HepG2 (cell line): ENCODE data around the gene SIK2. TPM values are rescaled to one million over a fixed set of nuclear protein-coding genes. Genes with fewer than 3 reads are reported as not detected.

Experiments used
- E2F1 ChIP-seq: sonication (generic); formaldehyde crosslinking; IDR thresholded peaks from 2 replicates; pipeline ENCODE4 v1.5.0; 2020; ENCODE audit warnings: missing genetic modification reagents
- IKZF5 ChIP-seq: IDR thresholded peaks from 2 replicates; pipeline ENCODE4 v1.6.1; 2018; ENCODE audit warnings: missing genetic modification reagents, mild to moderate bottlenecking, missing compliant biosample characterization
- KDM4B ChIP-seq: sonication (generic); formaldehyde crosslinking; IDR thresholded peaks from 2 replicates; pipeline ENCODE4 v1.4.0; 2020; ENCODE audit warnings: missing genetic modification reagents
- NR1H2 ChIP-seq: sonication (generic); formaldehyde crosslinking; IDR thresholded peaks from 2 replicates; pipeline ENCODE4 v1.8.1; 2022; ENCODE audit warnings: low read depth, missing genetic modification reagents, borderline replicate concordance
- PRDM4 ChIP-seq: sonication (generic); formaldehyde crosslinking; IDR thresholded peaks from 2 replicates; pipeline ENCODE4 v1.9.0; 2021; ENCODE audit warnings: missing genetic modification reagents, borderline replicate concordance
- RFX3 ChIP-seq: IDR thresholded peaks from 2 replicates; pipeline ENCODE4 v1.6.1; 2016; ENCODE audit warnings: missing biosample characterization, missing genetic modification reagents
- RFXAP ChIP-seq: sonication (generic); formaldehyde crosslinking; IDR thresholded peaks from 2 replicates; pipeline ENCODE4 v1.4.0; 2020; ENCODE audit warnings: missing genetic modification reagents, borderline replicate concordance
- SAP130 ChIP-seq: IDR thresholded peaks from 2 replicates; pipeline ENCODE4 v1.6.1; 2016; ENCODE audit warnings: low read depth
- SIX4 ChIP-seq: sonication (generic); formaldehyde crosslinking; IDR thresholded peaks from 2 replicates; pipeline ENCODE4 v1.4.0; 2020; ENCODE audit warnings: missing genetic modification reagents
- SKI ChIP-seq: fragments of 450-650 bp; IDR thresholded peaks from one replicate; pipeline ENCODE4 v1.6.1; 2018; ENCODE audit warnings: mild to moderate bottlenecking; ENCODE audit not compliant: partially characterized antibody
- TEAD3 ChIP-seq: optimal IDR thresholded peaks from 2 replicates; pipeline ENCODE3; 2016; ENCODE audit warnings: borderline replicate concordance
- ZFP36L1 ChIP-seq: sonication (generic); formaldehyde crosslinking; IDR thresholded peaks from 2 replicates; pipeline ENCODE4 v1.8.0; 2022; ENCODE audit warnings: mild to moderate bottlenecking, missing genetic modification reagents, moderate library complexity
- ZNF33A ChIP-seq: sonication (generic); formaldehyde crosslinking; IDR thresholded peaks from 2 replicates; pipeline ENCODE4 v1.5.1; 2020; ENCODE audit warnings: missing genetic modification reagents, mild to moderate bottlenecking, moderate library complexity, borderline replicate concordance
- ZNF468 ChIP-seq: sonication (generic); formaldehyde crosslinking; IDR thresholded peaks from 2 replicates; pipeline ENCODE4 v1.8.0; 2022; ENCODE audit warnings: mild to moderate bottlenecking, moderate library complexity, missing genetic modification reagents
- ZNF484 ChIP-seq: sonication (generic); formaldehyde crosslinking; IDR thresholded peaks from 2 replicates; pipeline ENCODE4 v1.5.1; 2020; ENCODE audit warnings: mild to moderate bottlenecking, low read depth, missing genetic modification reagents, borderline replicate concordance
- ZNF646 ChIP-seq: sonication (generic); formaldehyde crosslinking; IDR thresholded peaks from 2 replicates; pipeline ENCODE4 v1.9.0; 2021; ENCODE audit warnings: mild to moderate bottlenecking, missing genetic modification reagents
- ZNF660 ChIP-seq: sonication (generic); formaldehyde crosslinking; IDR thresholded peaks from 2 replicates; pipeline ENCODE4 v1.5.1; 2020; ENCODE audit warnings: mild to moderate bottlenecking, low read depth, missing genetic modification reagents, borderline replicate concordance
- ZNF782 ChIP-seq: sonication (generic); formaldehyde crosslinking; IDR thresholded peaks from 2 replicates; pipeline ENCODE4 v1.4.0; 2020; ENCODE audit warnings: missing genetic modification reagents, mild to moderate bottlenecking, borderline replicate concordance
- polyA plus RNA-seq, 8 experiments: library from polyadenylated mRNA; depleted of rRNA in 3 of 8; stranded (reverse) in 7 of 8; unstranded in 1 of 8; fragments of >200 nt; fragmentation: Illumina TruSeq in 4 of 8; extraction: Trizol in 4 of 8; gene quantifications; 2 replicates each; pipeline versions ENCODE4 v1.2.1 to v1.2.3, GENCODE V29; 2011 to 2016; ENCODE audit warnings: low read depth in 4 of 8, missing spikeins in 1 of 8, mixed read lengths in 1 of 8; ENCODE audit not compliant: insufficient read depth in 1 of 8
- total RNA-seq, 5 experiments: library from RNA; depleted of rRNA; stranded (reverse); fragments of >200 nt; fragmentation: Illumina TruSeq; extraction: Trizol; gene quantifications; 2 replicates each; pipeline ENCODE4 v1.2.3, GENCODE V29; 2016; ENCODE audit warnings: low read depth in 1 of 5

SIK2 gene
- total and polyA plus RNA-seq, 2 of the 13 experiments (the other 11 are each of a cell fraction or from before 2014, with no cell fraction given), result 8.1 to 15.4 TPM

- no peak for TF ChIP-seq PRDM4 (CRISPR knock-in tag)
- TF ChIP-seq SAP130, result peak; percentile 22; the same call in 1 of the 2 replicates
- TF ChIP-seq RFXAP (CRISPR knock-in tag), result no peak
- no peak for TF ChIP-seq ZNF484
- TF ChIP-seq TEAD3 (CRISPR knock-in tag), result no peak
- TF ChIP-seq ZNF646 (CRISPR knock-in tag), result no peak
- no peak for TF ChIP-seq ZNF660 (CRISPR knock-in tag)
- TF ChIP-seq KDM4B (CRISPR knock-in tag), result no peak
- TF ChIP-seq SIX4 (CRISPR knock-in tag), result no peak
- TF ChIP-seq RFX3 (CRISPR knock-in tag), result no peak
- no peak for TF ChIP-seq ZNF782
- no peak for TF ChIP-seq E2F1 (CRISPR knock-in tag)
- no peak for TF ChIP-seq ZFP36L1 (CRISPR knock-in tag)
- no peak for TF ChIP-seq ZNF33A
- no peak for TF ChIP-seq ZNF468 (CRISPR knock-in tag)
- no peak for TF ChIP-seq SKI
- no peak for TF ChIP-seq NR1H2 (CRISPR knock-in tag)
- no peak for TF ChIP-seq IKZF5 (CRISPR knock-in tag)
Measured at GRCh38 chr11:111602865-111603610, 789 bp downstream of the SIK2 start (continued).
